ENCODE results near the gene DNAH1.
"Not testable (repeated sequence)": the region's sequence is repeated elsewhere in the genome, so short reads cannot be mapped to it uniquely, and the experiment has no call there.

The DNAH1 gene

GRCh38 chr3:52315977-52316764, at the start of gene DNAH1:
TSS of gene DNAH1 (plus strand) at chr3:52316319. CDS start at chr3:52322443, 6,124 bp downstream.
- H3K9me3 ChIP-seq (ENCODE audit: control insufficient read depth, insufficient read depth, low read length) = no peaks in the 10 kb centered on the region
- H3K36me3 ChIP-seq (ENCODE audit: control insufficient read depth, insufficient read depth, low read length) = no peaks in the 10 kb centered on the region
- H3K27me3 ChIP-seq (ENCODE audit: control insufficient read depth, insufficient read depth, low read length) = peaks cover 11% of the 10 kb centered on the region
- H3K4me3 ChIP-seq (ENCODE audit: low read depth, low read length) = peak within 1 kb of the TSS; percentile 61
- no peaks in the 10 kb centered on the region for H3K4me1 ChIP-seq (ENCODE audit: control insufficient read depth, insufficient read depth, low read length)
- H3K9ac ChIP-seq (ENCODE audit: low read depth, low read length) = no peak within 1 kb of the TSS

- Histone ChIP-seq H3K4me3 (ENCODE audit: low read depth, low read length) (no peak overlapping the region), H3K4me1 (ENCODE audit: control insufficient read depth, insufficient read depth, low read length) (no peaks in the 10 kb centered on the region), H3K9ac (ENCODE audit: low read depth, low read length) (no peak overlapping the region), H3K36me3 (ENCODE audit: control insufficient read depth, insufficient read depth, low read length) (peaks cover 25% of the 10 kb centered on the region), H3K27me3 (ENCODE audit: control insufficient read depth, insufficient read depth, low read length) (no peaks in the 10 kb centered on the region), H3K9me3 (ENCODE audit: control insufficient read depth, insufficient read depth, low read length) (no peaks in the 10 kb centered on the region)
Observed at GRCh38 chr3:52268036-52268435, 48.1 kb upstream of the DNAH1 start.

- peaks cover 13% of the 10 kb centered on the region for H3K36me3 ChIP-seq (ENCODE audit: control insufficient read depth, insufficient read depth, low read length)
- no peaks in the 10 kb centered on the region for H3K4me1 ChIP-seq (ENCODE audit: control insufficient read depth, insufficient read depth, low read length)
- no peak overlapping the region for H3K4me3 ChIP-seq (ENCODE audit: low read depth, low read length)
- H3K9me3 ChIP-seq (ENCODE audit: control insufficient read depth, insufficient read depth, low read length) = no peaks in the 10 kb centered on the region
- no peaks in the 10 kb centered on the region for H3K27me3 ChIP-seq (ENCODE audit: control insufficient read depth, insufficient read depth, low read length)
- H3K9ac ChIP-seq (ENCODE audit: low read depth, low read length) = no peak overlapping the region
Observed at GRCh38 chr3:52269776-52270175, 46.3 kb upstream of the DNAH1 start.

- Histone ChIP-seq H3K4me1 (ENCODE audit: control insufficient read depth, insufficient read depth, low read length) (no peaks in the 10 kb centered on the region), H3K4me3 (ENCODE audit: low read depth, low read length) (no peak overlapping the region), H3K9me3 (ENCODE audit: control insufficient read depth, insufficient read depth, low read length) (no peaks in the 10 kb centered on the region), H3K27me3 (ENCODE audit: control insufficient read depth, insufficient read depth, low read length) (no peaks in the 10 kb centered on the region), H3K9ac (ENCODE audit: low read depth, low read length) (no peak overlapping the region), H3K36me3 (ENCODE audit: control insufficient read depth, insufficient read depth, low read length) (peaks cover 13% of the 10 kb centered on the region)
Observed at GRCh38 chr3:52270252-52270754, 45.8 kb upstream of the DNAH1 start.

GRCh38 chr3:52272172-52272571, 43.9 kb upstream of the DNAH1 start:
- H3K27me3 ChIP-seq (ENCODE audit: control insufficient read depth, insufficient read depth, low read length); H3K9ac ChIP-seq (ENCODE audit: low read depth, low read length); H3K36me3 ChIP-seq (ENCODE audit: control insufficient read depth, insufficient read depth, low read length); H3K9me3 ChIP-seq (ENCODE audit: control insufficient read depth, insufficient read depth, low read length); H3K4me3 ChIP-seq (ENCODE audit: low read depth, low read length); H3K4me1 ChIP-seq (ENCODE audit: control insufficient read depth, insufficient read depth, low read length): not testable (repeated sequence)

- Histone ChIP-seq H3K4me3 (ENCODE audit: low read depth, low read length) (no peak overlapping the region), H3K36me3 (ENCODE audit: control insufficient read depth, insufficient read depth, low read length) (peaks cover 9% of the 10 kb centered on the region), H3K9ac (ENCODE audit: low read depth, low read length) (no peak overlapping the region), H3K9me3 (ENCODE audit: control insufficient read depth, insufficient read depth, low read length) (no peaks in the 10 kb centered on the region), H3K27me3 (ENCODE audit: control insufficient read depth, insufficient read depth, low read length) (no peaks in the 10 kb centered on the region), H3K4me1 (ENCODE audit: control insufficient read depth, insufficient read depth, low read length) (peaks cover 4% of the 10 kb centered on the region)
Observed at GRCh38 chr3:52272831-52273230, 43.3 kb upstream of the DNAH1 start.

GRCh38 chr3:52274781-52275180, 41.3 kb upstream of the DNAH1 start:
- not testable (repeated sequence) for H3K4me3 ChIP-seq (ENCODE audit: low read depth, low read length); H3K9me3 ChIP-seq (ENCODE audit: control insufficient read depth, insufficient read depth, low read length); H3K27me3 ChIP-seq (ENCODE audit: control insufficient read depth, insufficient read depth, low read length); H3K9ac ChIP-seq (ENCODE audit: low read depth, low read length); H3K4me1 ChIP-seq (ENCODE audit: control insufficient read depth, insufficient read depth, low read length); H3K36me3 ChIP-seq (ENCODE audit: control insufficient read depth, insufficient read depth, low read length)

GRCh38 chr3:52277071-52277964, 38.8 kb upstream of the DNAH1 start:
- peaks cover 7% of the 10 kb centered on the region for H3K4me1 ChIP-seq (ENCODE audit: control insufficient read depth, insufficient read depth, low read length)
- peak overlapping the region; percentile 88 for H3K9ac ChIP-seq (ENCODE audit: low read depth, low read length)
- peak overlapping the region; percentile 95 for H3K4me3 ChIP-seq (ENCODE audit: low read depth, low read length)
- H3K36me3 ChIP-seq (ENCODE audit: control insufficient read depth, insufficient read depth, low read length) = no peaks in the 10 kb centered on the region
- no peaks in the 10 kb centered on the region for H3K27me3 ChIP-seq (ENCODE audit: control insufficient read depth, insufficient read depth, low read length)
- H3K9me3 ChIP-seq (ENCODE audit: control insufficient read depth, insufficient read depth, low read length) = no peaks in the 10 kb centered on the region

- Histone ChIP-seq H3K4me1 (ENCODE audit: control insufficient read depth, insufficient read depth, low read length) (peaks cover 7% of the 10 kb centered on the region), H3K27me3 (ENCODE audit: control insufficient read depth, insufficient read depth, low read length) (no peaks in the 10 kb centered on the region)
Observed at GRCh38 chr3:52277972-52278509, 38.1 kb upstream of the DNAH1 start.

GRCh38 chr3:52278510-52279069, 37.5 kb upstream of the DNAH1 start, which contains the start of gene WDR82:
TSS of gene WDR82 (minus strand) at chr3:52278649. CDS start at chr3:52278361, 288 bp downstream.
- Histone ChIP-seq H3K9me3 (ENCODE audit: control insufficient read depth, insufficient read depth, low read length) (no peaks in the 10 kb centered on the region), H3K9ac (ENCODE audit: low read depth, low read length) (peak within 1 kb of the TSS; percentile 88), H3K4me3 (ENCODE audit: low read depth, low read length) (peak within 1 kb of the TSS; percentile 95), H3K27me3 (ENCODE audit: control insufficient read depth, insufficient read depth, low read length) (no peaks in the 10 kb centered on the region), H3K36me3 (ENCODE audit: control insufficient read depth, insufficient read depth, low read length) (no peaks in the 10 kb centered on the region), H3K4me1 (ENCODE audit: control insufficient read depth, insufficient read depth, low read length) (peaks cover 7% of the 10 kb centered on the region)

More at GRCh38 chr3:52277972-52278509, 38.1 kb upstream of the DNAH1 start:
- H3K4me3 ChIP-seq (ENCODE audit: low read depth, low read length) = peak overlapping the region; percentile 95
- no peaks in the 10 kb centered on the region for H3K9me3 ChIP-seq (ENCODE audit: control insufficient read depth, insufficient read depth, low read length)
- H3K36me3 ChIP-seq (ENCODE audit: control insufficient read depth, insufficient read depth, low read length) = no peaks in the 10 kb centered on the region
- peak overlapping the region; percentile 88 for H3K9ac ChIP-seq (ENCODE audit: low read depth, low read length)

- no peaks in the 10 kb centered on the region for H3K9me3 ChIP-seq (ENCODE audit: control insufficient read depth, insufficient read depth, low read length)
- no peak overlapping the region for H3K9ac ChIP-seq (ENCODE audit: low read depth, low read length)
- H3K27me3 ChIP-seq (ENCODE audit: control insufficient read depth, insufficient read depth, low read length) = no peaks in the 10 kb centered on the region
- H3K36me3 ChIP-seq (ENCODE audit: control insufficient read depth, insufficient read depth, low read length) = no peaks in the 10 kb centered on the region
- peak overlapping the region; percentile 83 for H3K4me3 ChIP-seq (ENCODE audit: low read depth, low read length)
- peaks cover 7% of the 10 kb centered on the region for H3K4me1 ChIP-seq (ENCODE audit: control insufficient read depth, insufficient read depth, low read length)
Observed at GRCh38 chr3:52279596-52279995, 36.5 kb upstream of the DNAH1 start.
